ENCODE measurements around the gene CAPS2.

The CAPS2 gene

GRCh38 chr12:75305412-75306332, 24.5 kb downstream of the CAPS2 start:
- Histone ChIP-seq H3K27me3 (ENCODE audit: insufficient read depth, insufficient read length) (no peaks in the 10 kb centered on the region), H3K4me1 (ENCODE audit: insufficient read depth, insufficient read length) (no peaks in the 10 kb centered on the region), H3K4me3 (ENCODE audit: insufficient read length, low read depth) (no peak overlapping the region), H3K36me3 (ENCODE audit: insufficient read depth, insufficient read length, low read length) (no peaks in the 10 kb centered on the region), H3K9me3 (ENCODE audit: insufficient read depth, low read length) (peaks cover 4% of the 10 kb centered on the region; the same call in 1 of the 2 replicates), H3K9ac (ENCODE audit: insufficient read length, low read depth) (no peak overlapping the region)
- TF ChIP-seq ZNF274 (IDR thresholded peaks at IDR 0.05; ENCODE audit: low read depth, low read length) (no peak), SUZ12 (IDR thresholded peaks at IDR 0.05; ENCODE audit: extremely low read depth, insufficient read depth, insufficient read length) (no peak), YY1 (IDR thresholded peaks at IDR 0.05; ENCODE audit: insufficient read depth, insufficient read length) (no peak)
- no peak for DNase-seq (ENCODE audit: low read depth, low spot score)

GRCh38 chr12:75302781-75303180, 27.3 kb downstream of the CAPS2 start:
- Histone ChIP-seq H3K4me3 (ENCODE audit: insufficient read length, low read depth) (no peak overlapping the region), H3K36me3 (ENCODE audit: insufficient read depth, insufficient read length, low read length) (no peaks in the 10 kb centered on the region), H3K4me1 (ENCODE audit: insufficient read depth, insufficient read length) (no peaks in the 10 kb centered on the region), H3K27me3 (ENCODE audit: insufficient read depth, insufficient read length) (no peaks in the 10 kb centered on the region), H3K9me3 (ENCODE audit: insufficient read depth, low read length) (0 out of 2 replicates have a peak, but pooled peaks cover under 1% of the 10 kb centered on the region), H3K9ac (ENCODE audit: insufficient read length, low read depth) (no peak overlapping the region)
- DNase-seq (ENCODE audit: low read depth, low spot score): no peak
- TF ChIP-seq YY1 (IDR thresholded peaks at IDR 0.05; ENCODE audit: insufficient read depth, insufficient read length) (no peak), ZNF274 (IDR thresholded peaks at IDR 0.05; ENCODE audit: low read depth, low read length) (no peak), SUZ12 (IDR thresholded peaks at IDR 0.05; ENCODE audit: extremely low read depth, insufficient read depth, insufficient read length) (no peak)

- Histone ChIP-seq H3K4me1 (ENCODE audit: insufficient read depth, insufficient read length) (no peaks in the 10 kb centered on the region), H3K9me3 (ENCODE audit: insufficient read depth, low read length) (no peaks in the 10 kb centered on the region), H3K4me3 (ENCODE audit: insufficient read length, low read depth) (no peak overlapping the region), H3K9ac (ENCODE audit: insufficient read length, low read depth) (no peak overlapping the region), H3K36me3 (ENCODE audit: insufficient read depth, insufficient read length, low read length) (no peaks in the 10 kb centered on the region), H3K27me3 (ENCODE audit: insufficient read depth, insufficient read length) (no peaks in the 10 kb centered on the region)
- DNase-seq (ENCODE audit: low read depth, low spot score): no peak
- TF ChIP-seq SUZ12 (IDR thresholded peaks at IDR 0.05; ENCODE audit: extremely low read depth, insufficient read depth, insufficient read length): no peak
- TF ChIP-seq ZNF274 (IDR thresholded peaks at IDR 0.05; ENCODE audit: low read depth, low read length): no peak
- TF ChIP-seq YY1 (IDR thresholded peaks at IDR 0.05; ENCODE audit: insufficient read depth, insufficient read length): no peak
These were observed 27.9 kb downstream of the CAPS2 start for GRCh38 chr12:75302225-75302624.

GRCh38 chr12:75294797-75295196, 35.3 kb downstream of the CAPS2 start:
- TF ChIP-seq SUZ12 (IDR thresholded peaks at IDR 0.05; ENCODE audit: extremely low read depth, insufficient read depth, insufficient read length) (no peak), ZNF274 (IDR thresholded peaks at IDR 0.05; ENCODE audit: low read depth, low read length) (no peak), YY1 (IDR thresholded peaks at IDR 0.05; ENCODE audit: insufficient read depth, insufficient read length) (no peak)
- Histone ChIP-seq H3K4me1 (ENCODE audit: insufficient read depth, insufficient read length) (no peaks in the 10 kb centered on the region), H3K9ac (ENCODE audit: insufficient read length, low read depth) (no peak overlapping the region), H3K9me3 (ENCODE audit: insufficient read depth, low read length) (no peaks in the 10 kb centered on the region), H3K27me3 (ENCODE audit: insufficient read depth, insufficient read length) (no peaks in the 10 kb centered on the region), H3K4me3 (ENCODE audit: insufficient read length, low read depth) (no peak overlapping the region), H3K36me3 (ENCODE audit: insufficient read depth, insufficient read length, low read length) (no peaks in the 10 kb centered on the region)
- DNase-seq (ENCODE audit: low read depth, low spot score): peak; percentile 25

- H3K4me1 ChIP-seq (ENCODE audit: insufficient read depth, insufficient read length): no peaks in the 10 kb centered on the region
- no peaks in the 10 kb centered on the region for H3K9me3 ChIP-seq (ENCODE audit: insufficient read depth, low read length)
- H3K27me3 ChIP-seq (ENCODE audit: insufficient read depth, insufficient read length): no peaks in the 10 kb centered on the region
- H3K36me3 ChIP-seq (ENCODE audit: insufficient read depth, insufficient read length, low read length): no peaks in the 10 kb centered on the region
- TF ChIP-seq YY1 (IDR thresholded peaks at IDR 0.05; ENCODE audit: insufficient read depth, insufficient read length): no peak
- DNase-seq (ENCODE audit: low read depth, low spot score): no peak
- H3K9ac ChIP-seq (ENCODE audit: insufficient read length, low read depth): no peak overlapping the region
- no peak overlapping the region for H3K4me3 ChIP-seq (ENCODE audit: insufficient read length, low read depth)
These were observed 35.8 kb downstream of the CAPS2 start for GRCh38 chr12:75294336-75294735.

GRCh38 chr12:75291014-75291413, 39.1 kb downstream of the CAPS2 start:
- H3K9me3 ChIP-seq (ENCODE audit: insufficient read depth, low read length): no peaks in the 10 kb centered on the region
- no peaks in the 10 kb centered on the region for H3K36me3 ChIP-seq (ENCODE audit: insufficient read depth, insufficient read length, low read length)
- no peak for TF ChIP-seq SUZ12 (IDR thresholded peaks at IDR 0.05; ENCODE audit: extremely low read depth, insufficient read depth, insufficient read length)
- no peak for TF ChIP-seq ZNF274 (IDR thresholded peaks at IDR 0.05; ENCODE audit: low read depth, low read length)
- TF ChIP-seq YY1 (IDR thresholded peaks at IDR 0.05; ENCODE audit: insufficient read depth, insufficient read length): no peak
- H3K27me3 ChIP-seq (ENCODE audit: insufficient read depth, insufficient read length): no peaks in the 10 kb centered on the region
- no peaks in the 10 kb centered on the region for H3K4me1 ChIP-seq (ENCODE audit: insufficient read depth, insufficient read length)
- H3K9ac ChIP-seq (ENCODE audit: insufficient read length, low read depth): no peak overlapping the region
- no peak overlapping the region for H3K4me3 ChIP-seq (ENCODE audit: insufficient read length, low read depth)
- DNase-seq (ENCODE audit: low read depth, low spot score): no peak

- no peak for DNase-seq (ENCODE audit: low read depth, low spot score)
- no peaks in the 10 kb centered on the region for H3K36me3 ChIP-seq (ENCODE audit: insufficient read depth, insufficient read length, low read length)
These were observed 40.4 kb downstream of the CAPS2 start for GRCh38 chr12:75289753-75290152.

More at GRCh38 chr12:75289753-75290152, 40.4 kb downstream of the CAPS2 start:
- no peak overlapping the region for H3K4me3 ChIP-seq (ENCODE audit: insufficient read length, low read depth)
- H3K27me3 ChIP-seq (ENCODE audit: insufficient read depth, insufficient read length): no peaks in the 10 kb centered on the region
- H3K4me1 ChIP-seq (ENCODE audit: insufficient read depth, insufficient read length): no peaks in the 10 kb centered on the region
- TF ChIP-seq SUZ12 (IDR thresholded peaks at IDR 0.05; ENCODE audit: extremely low read depth, insufficient read depth, insufficient read length) (no peak), YY1 (IDR thresholded peaks at IDR 0.05; ENCODE audit: insufficient read depth, insufficient read length) (no peak), ZNF274 (IDR thresholded peaks at IDR 0.05; ENCODE audit: low read depth, low read length) (no peak)
- H3K9me3 ChIP-seq (ENCODE audit: insufficient read depth, low read length): no peaks in the 10 kb centered on the region
- H3K9ac ChIP-seq (ENCODE audit: insufficient read length, low read depth): no peak overlapping the region
